GM12878 (cell line): ENCODE measurements around the gene ZDHHC22. TPM values are rescaled to one million over a fixed set of nuclear protein-coding genes. Genes with fewer than 3 reads are reported as not detected.

Source experiments
- ATAC-seq: fragments of 200-7000 bp; cut with Tn5 transposase; 3 replicates; pipeline ENCODE4 v1.9.1; 2020; ENCODE audit warnings: mild to moderate bottlenecking, moderate library complexity
- BruUV-seq: library from RNA; stranded (reverse); fragments of 400-500 nt; replicated peaks from 2 replicates; lab custom pipeline; 2021; lab: Mats Ljungman, UMichigan
- CTCF ChIA-PET: fragments of 300-600 bp; sonication (Branson Sonifier 250); formaldehyde crosslinking; extraction: SDS; loops from one replicate; lab custom pipeline; 2021; ENCODE audit warnings: inconsistent platforms; lab: Yijun Ruan, JAX
- POLR2A ChIA-PET: fragments of 350-600 bp; formaldehyde crosslinking; extraction: SDS; loops from one replicate; lab custom pipeline; 2021; ENCODE audit warnings: inconsistent platforms; lab: Charles Lee
- RAD21 ChIA-PET: fragments of 300-600 bp; sonication (Branson Sonifier 250); formaldehyde crosslinking; loops from one replicate; lab custom pipeline; 2023; ENCODE audit warnings: antibody characterized with exemption; ENCODE audit not compliant: unreplicated experiment; lab: Charles Lee
- SMC1A ChIA-PET: fragments of 300-600 bp; sonication (Branson Sonifier 250); formaldehyde crosslinking; loops from one replicate; lab custom pipeline; 2023; ENCODE audit not compliant: unreplicated experiment, uncharacterized antibody; lab: Charles Lee
- DNase-seq: peaks from one replicate; pipeline ENCODE4 v3.0.0-alpha.2; 2011; ENCODE audit warnings: low read depth, low spot score
- FAIRE-seq: peaks from 3 replicates; lab custom pipeline; 2011; peaks lifted over from hg19 to GRCh38; lab: Jason Lieb, UNC
- H2AFZ ChIP-seq: 2 replicates; pipeline ENCODE4 v1.6.0; 2011; ENCODE audit warnings: low read depth, low read length, control low read depth; ENCODE audit not compliant: control insufficient read depth
- H3K27ac ChIP-seq: 2 replicates; pipeline ENCODE4 v1.5.1; 2011; ENCODE audit warnings: control low read depth; ENCODE audit not compliant: control insufficient read depth, insufficient read depth
- H3K27me3 ChIP-seq, 2 experiments: replicated peaks in 1 of 2; 2 replicates each; pipeline versions ENCODE4 v1.6.0 to v1.6.1; 2011; ENCODE audit warnings: low read length in 1 of 2; ENCODE audit not compliant: control insufficient read depth in 2 of 2, insufficient read depth in 2 of 2
- H3K36me3 ChIP-seq, 2 experiments: 2 replicates each; pipeline ENCODE4 v1.5.1; 2011; ENCODE audit warnings: low read length in 1 of 2; ENCODE audit not compliant: control insufficient read depth in 2 of 2, insufficient read depth in 2 of 2
- H3K4me1 ChIP-seq: 2 replicates; pipeline ENCODE4 v1.6.1; 2011; ENCODE audit warnings: mild to moderate bottlenecking, low read length, moderate library complexity, mixed read lengths; ENCODE audit not compliant: control insufficient read depth, insufficient read depth
- H3K4me2 ChIP-seq: 2 replicates; pipeline ENCODE4 v1.6.0; 2011; ENCODE audit warnings: control low read depth; ENCODE audit not compliant: control insufficient read depth, insufficient read depth
- H3K4me3 ChIP-seq: fragments of 200-600 bp; sonication (generic); 2 replicates; pipeline ENCODE4 v1.5.1; 2016
- H3K79me2 ChIP-seq: 2 replicates; pipeline ENCODE4 v1.6.0; 2011; ENCODE audit warnings: low read length; ENCODE audit not compliant: control insufficient read depth, insufficient read depth
- H3K9ac ChIP-seq: 2 replicates; pipeline ENCODE4 v1.8.0; 2011; ENCODE audit warnings: low read length, control low read depth, mixed read lengths; ENCODE audit not compliant: control insufficient read depth, insufficient read depth
- H3K9me3 ChIP-seq: replicated peaks from 3 replicates; pipeline ENCODE4 v1.5.1; 2011; ENCODE audit warnings: mild to moderate bottlenecking, low read length; ENCODE audit not compliant: control insufficient read depth, insufficient read depth
- H4K20me1 ChIP-seq: 2 replicates; pipeline ENCODE4 v1.6.0; 2011; ENCODE audit not compliant: control insufficient read depth, insufficient read depth
- ATF2 ChIP-seq: IDR thresholded peaks from 2 replicates; pipeline ENCODE4 v1.6.1; 2012; ENCODE audit warnings: low read length, inconsistent platforms
- BCLAF1 ChIP-seq: fragments of 450-650 bp; IDR thresholded peaks from 2 replicates; pipeline ENCODE4 v1.6.1; 2017; ENCODE audit warnings: antibody characterized with exemption, mild to moderate bottlenecking, moderate library complexity
- CBFB ChIP-seq: IDR thresholded peaks from 2 replicates; pipeline ENCODE4 v1.6.1; 2016; ENCODE audit warnings: antibody characterized with exemption, low read depth
- CBX5 ChIP-seq: sonication (generic); IDR thresholded peaks from 2 replicates; pipeline ENCODE4 v1.6.1; 2016; ENCODE audit warnings: low read depth, moderate library complexity, mild to moderate bottlenecking, inconsistent platforms
- FOS ChIP-seq: IDR thresholded peaks from 3 replicates; pipeline ENCODE4 v1.6.1; 2011; ENCODE audit warnings: borderline replicate concordance; ENCODE audit not compliant: insufficient read length; ENCODE audit errors: extremely low read depth
- HDAC2 ChIP-seq: fragments of 200-600 bp; sonication (generic); IDR thresholded peaks from 2 replicates; pipeline ENCODE4 v1.6.1; 2017
- NFXL1 ChIP-seq: fragments of 450-650 bp; IDR thresholded peaks from 2 replicates; pipeline ENCODE4 v1.6.1; 2017; ENCODE audit warnings: antibody characterized with exemption, mild to moderate bottlenecking, borderline replicate concordance
- SKIL ChIP-seq: fragments of 450-650 bp; IDR thresholded peaks from 2 replicates; pipeline ENCODE4 v1.6.1; 2017; ENCODE audit warnings: mild to moderate bottlenecking, low read depth, inconsistent platforms; ENCODE audit not compliant: poor library complexity, severe bottlenecking
- SMAD5 ChIP-seq: IDR thresholded peaks from 2 replicates; pipeline ENCODE4 v1.6.1; 2016; ENCODE audit warnings: antibody characterized with exemption, low read depth
- ZBTB11 ChIP-seq: fragments of 450-650 bp; formaldehyde crosslinking; IDR thresholded peaks from 2 replicates; pipeline ENCODE4 v1.5.0; 2022; ENCODE audit warnings: mild to moderate bottlenecking, missing genetic modification characterization
- WGBS: methylation state at CpG from one replicate; pipeline ENCODE4 v1.1.6; 2016; ENCODE audit warnings: low lambda C conversion rate; ENCODE audit not compliant: insufficient replicate concordance, insufficient coverage; ENCODE audit errors: missing lambda C conversion rate; 5-methylcytosine and 5-hydroxymethylcytosine counted together
- in situ Hi-C: fragments of 300-500 bp; cut with MboI; formaldehyde crosslinking; loops from 9 replicates; pipeline ENCODE4 v1.14.3; 2018; ENCODE audit warnings: mixed read lengths
- intact Hi-C: fragments of 100-400 bp; cut with micrococcal nuclease; formaldehyde crosslinking; loops from one replicate; pipeline ENCODE4 v1.14.2; 2022; ENCODE audit not compliant: unreplicated experiment
- polyA plus RNA-seq, 11 experiments: library from polyadenylated mRNA; depleted of rRNA in 4 of 11; unstranded in 6 of 11; stranded (reverse) in 5 of 11; fragments of >200 nt; fragmentation: Nextera tagmentation in 4 of 11; fragmentation: Illumina TruSeq in 1 of 11; extraction: Ambion mirVana in 4 of 11; extraction: Trizol in 1 of 11; gene quantifications; 1 replicate in 1 of 11; 2 replicates in 10 of 11; pipeline versions ENCODE4 v1.2.1 to v1.2.3, GENCODE V29; 2011 to 2016; ENCODE audit warnings: inconsistent platforms in 2 of 11, missing spikeins in 2 of 11, low read depth in 1 of 11
- total RNA-seq, 4 experiments: library from RNA; depleted of rRNA in 3 of 4; stranded (reverse); fragments of >200 nt in 3 of 4; fragmentation: Illumina TruSeq in 1 of 4; extraction: Trizol in 1 of 4; gene quantifications; 2 replicates each; pipeline versions ENCODE4 v1.2.1 to v1.2.3, GENCODE V29; 2013 to 2021

Gene ZDHHC22
- total and polyA plus RNA-seq, 10 of the 15 experiments (the other 5 are each of a cell fraction or from before 2014, with no cell fraction given) = 0.06 TPM; not detected in 9

- no peak overlapping the region for H3K9ac ChIP-seq
- H2AFZ ChIP-seq = peak overlapping the region; percentile 65
- no peak for DNase-seq
- TF ChIP-seq ATF2 = no peak
- TF ChIP-seq NFXL1 = no peak
- no peak for TF ChIP-seq SKIL
- no peak for TF ChIP-seq HDAC2
- no peak for TF ChIP-seq BCLAF1
- TF ChIP-seq SMAD5 = no peak
- no peak for TF ChIP-seq FOS
- TF ChIP-seq ZBTB11 (CRISPR knock-in tag) = no peak
- TF ChIP-seq CBFB = no peak
- TF ChIP-seq CBX5 = no peak
- TF ChIP-seq, all 136 proteins: peak for 0
- ChIA-PET POLR2A (interaction anchor here (0.6 kb wide), 1 partner anchor 36 kb away, joined by 4 read pairs; no protein-coding TSS in a partner anchor), CTCF (interaction anchor here (0.7 to 1.0 kb wide), 3 partner anchors 16 to 79 kb away, joined by 3 to 4 read pairs (median 3); partner anchors contain the start of gene ZDHHC22), RAD21 (interaction anchor here (0.8 kb wide), 1 partner anchor 33 kb away, joined by 3 read pairs; no protein-coding TSS in a partner anchor), SMC1A (interaction anchor here (1.5 kb wide), 1 partner anchor 30 kb away, joined by 6 read pairs; no protein-coding TSS in a partner anchor)
- BruUV-seq = no TSS peak
- no peak overlapping the region for H3K27ac ChIP-seq
- H3K4me2 ChIP-seq = peak overlapping the region; percentile 98
- in situ Hi-C loops = no loop called here
- intact Hi-C loops = no loop called here
- H3K79me2 ChIP-seq = no peaks in the 10 kb centered on the region
- FAIRE-seq (peak; percentile 23), ATAC-seq (peak; percentile 42)
- H3K27me3 ChIP-seq = peaks cover 0 to 3% of the 10 kb centered on the region in 2 experiments; a peak in 1 of 4 replicates
- H3K9me3 ChIP-seq = no peaks in the 10 kb centered on the region
- H3K4me1 ChIP-seq = peaks cover 4% of the 10 kb centered on the region
- no peaks in the 10 kb centered on the region for H3K36me3 ChIP-seq
- WGBS = 43% methylated on average over 12 of the region's 12 CpGs
- H4K20me1 ChIP-seq = no peaks in the 10 kb centered on the region
- peak overlapping the region; percentile 53; the same call in 1 of the 2 replicates for H3K4me3 ChIP-seq
Measured at GRCh38 chr14:77180726-77181602, 39.4 kb upstream of the ZDHHC22 start.
